Activated CD8-positive, alpha-beta T cell treated with anti-CD3 and anti-CD28 coated beads, Interleukin-2, amount 10 ng/mL, durations not matched to agents 7 days and 5 days (primary cell): Measurements from ENCODE around the gene NBDY. TPM values are rescaled to one million over a fixed set of nuclear protein-coding genes. Genes with fewer than 3 reads are reported as not detected.
A peak's percentile ranks its signal among the peaks of the same experiment; 100 is the strongest.
"Not testable (repeated sequence)": the region's sequence is repeated elsewhere in the genome, so short reads cannot be mapped to it uniquely, and the experiment has no call there.

ENCODE experiments used
- ATAC-seq: fragments of 150-1000 bp; cut with Tn5 transposase; one replicate; pipeline ENCODE4 v1.10.0; 2021; ENCODE audit warnings: moderate library complexity
- CTCF ChIA-PET: fragments of 350-600 bp; sonication (Branson Sonifier 250); formaldehyde crosslinking; loops from one replicate; lab custom pipeline; 2021; ENCODE audit warnings: antibody characterized with exemption; lab: Charles Lee
- POLR2A ChIA-PET: fragments of 350-600 bp; sonication (Branson Sonifier 250); formaldehyde crosslinking; loops from one replicate; lab custom pipeline; 2021; ENCODE audit warnings: antibody characterized with exemption; lab: Charles Lee
- DNase-seq: peaks from one replicate; pipeline ENCODE4 v3.0.0-alpha.2; 2020
- H3K27ac Mint-ChIP-seq: one replicate; pipeline ENCODE4 v1.8.0; 2021; ENCODE audit warnings: mild to moderate bottlenecking, mixed read lengths
- H3K27me3 Mint-ChIP-seq: one replicate; pipeline ENCODE4 v1.8.0; 2021; ENCODE audit warnings: low read depth, mixed read lengths
- H3K36me3 Mint-ChIP-seq: one replicate; pipeline ENCODE4 v1.8.0; 2021; ENCODE audit warnings: low read depth, mixed read lengths
- H3K4me1 Mint-ChIP-seq: one replicate; pipeline ENCODE4 v1.8.0; 2021; ENCODE audit warnings: low read depth, mixed read lengths
- H3K4me3 Mint-ChIP-seq: one replicate; pipeline ENCODE4 v1.8.0; 2021; ENCODE audit warnings: mild to moderate bottlenecking, mixed read lengths
- H3K9me3 Mint-ChIP-seq: one replicate; pipeline ENCODE4 v1.8.0; 2022; ENCODE audit warnings: mixed read lengths; ENCODE audit not compliant: insufficient read depth
- total RNA-seq, 2 experiments: library from RNA; stranded (reverse); gene quantifications; one replicate each; pipeline ENCODE4 v1.2.3, GENCODE V29; 2021

The NBDY gene
- 10 to 100 TPM; 28.6 to 31.2 TPM for total RNA-seq

- DNase-seq (peak; percentile 40), ATAC-seq (peak; percentile 83)
- ChIA-PET POLR2A (no interaction called here), CTCF (interaction anchor here (1.4 to 3.9 kb wide), 5 partner anchors 11 to 821 kb away, joined by 5 to 82 read pairs (median 6); no protein-coding TSS in a partner anchor)
- Mint-ChIP-seq H3K27ac (peak within 1 kb of the TSS; percentile 84), H3K4me1 (peaks cover 23% of the 10 kb centered on the region), H3K27me3 (no peaks in the 10 kb centered on the region), H3K9me3 (no peaks in the 10 kb centered on the region), H3K36me3 (peaks cover 2% of the 10 kb centered on the region), H3K4me3 (peak within 1 kb of the TSS; percentile 79)
Observed at GRCh38 chrX:56729152-56729850, at the start of gene NBDY. Gene NBDY, plus strand, starts transcription at chrX:56729243. Its CDS starts 111 bp downstream, at chrX:56729354.

- H3K27me3 Mint-ChIP-seq, DNase-seq, H3K36me3 Mint-ChIP-seq, CTCF ChIA-PET, H3K27ac Mint-ChIP-seq, ATAC-seq, H3K4me1 Mint-ChIP-seq, H3K9me3 Mint-ChIP-seq, POLR2A ChIA-PET, H3K4me3 Mint-ChIP-seq: not testable (repeated sequence)
Observed at GRCh38 chrX:56704530-56704929, 24.5 kb upstream of the NBDY start.

- Mint-ChIP-seq H3K36me3 (no peaks in the 10 kb centered on the region), H3K4me3 (no peak overlapping the region), H3K27ac (no peak overlapping the region), H3K9me3 (no peaks in the 10 kb centered on the region), H3K4me1 (peaks cover 14% of the 10 kb centered on the region), H3K27me3 (no peaks in the 10 kb centered on the region)
- POLR2A ChIA-PET, result no interaction called here
- ATAC-seq, result no peak
- CTCF ChIA-PET, result interaction anchor here (0.9 to 3.9 kb wide), 6 partner anchors 8 to 478 kb away, joined by 3 to 82 read pairs (median 6); no protein-coding TSS in a partner anchor
- DNase-seq, result peak; percentile 56
Observed at GRCh38 chrX:56726605-56727004, 2.4 kb upstream of the NBDY start.

- Mint-ChIP-seq H3K4me1 (peaks cover 19% of the 10 kb centered on the region), H3K36me3 (peaks cover 2% of the 10 kb centered on the region), H3K27me3 (no peaks in the 10 kb centered on the region), H3K4me3 (no peak overlapping the region), H3K27ac (no peak overlapping the region), H3K9me3 (no peaks in the 10 kb centered on the region)
- ChIA-PET CTCF (interaction anchor here (0.9 to 3.9 kb wide), 8 partner anchors 9 to 1010 kb away, joined by 3 to 82 read pairs (median 6); partner anchors contain the start of gene RRAGB), POLR2A (no interaction called here)
- ATAC-seq, result no peak
- no peak for DNase-seq
Observed at GRCh38 chrX:56727531-56727930, 1.5 kb upstream of the NBDY start.

GRCh38 chrX:56728321-56728720 is 722 bp upstream of the NBDY start:
- no peak for DNase-seq
- no peak for ATAC-seq
- CTCF ChIA-PET, result interaction anchor here (0.9 to 3.9 kb wide), 7 partner anchors 10 to 1011 kb away, joined by 3 to 82 read pairs (median 6); partner anchors contain the start of gene RRAGB
- POLR2A ChIA-PET, result no interaction called here
- H3K36me3 Mint-ChIP-seq, result peaks cover 2% of the 10 kb centered on the region
- peaks cover 19% of the 10 kb centered on the region for H3K4me1 Mint-ChIP-seq
- peak overlapping the region; percentile 49 for H3K4me3 Mint-ChIP-seq
- peak overlapping the region; percentile 20 for H3K27ac Mint-ChIP-seq
- no peaks in the 10 kb centered on the region for H3K9me3 Mint-ChIP-seq
- H3K27me3 Mint-ChIP-seq, result no peaks in the 10 kb centered on the region

- CTCF ChIA-PET, result interaction anchor here (0.9 to 3.9 kb wide), 6 partner anchors 10 to 820 kb away, joined by 3 to 82 read pairs (median 6); no protein-coding TSS in a partner anchor
- peak overlapping the region; percentile 79 for H3K4me3 Mint-ChIP-seq
- H3K9me3 Mint-ChIP-seq, result no peaks in the 10 kb centered on the region
- POLR2A ChIA-PET, result no interaction called here
- ATAC-seq (peak; percentile 59), DNase-seq (peak; percentile 35)
- peaks cover 2% of the 10 kb centered on the region for H3K36me3 Mint-ChIP-seq
- H3K27ac Mint-ChIP-seq, result peak overlapping the region; percentile 84
- H3K4me1 Mint-ChIP-seq, result peaks cover 23% of the 10 kb centered on the region
- no peaks in the 10 kb centered on the region for H3K27me3 Mint-ChIP-seq
Observed at GRCh38 chrX:56728752-56729151, 291 bp upstream of the NBDY start.

- H3K4me1 Mint-ChIP-seq, result peaks cover 16% of the 10 kb centered on the region
- peaks cover 20% of the 10 kb centered on the region for H3K36me3 Mint-ChIP-seq
- CTCF ChIA-PET, result interaction anchor here (0.7 to 1.7 kb wide), 6 partner anchors 16 to 516 kb away, joined by 3 to 13 read pairs (median 4); no protein-coding TSS in a partner anchor
- POLR2A ChIA-PET, result no interaction called here
- no peak overlapping the region for H3K4me3 Mint-ChIP-seq
- no peak overlapping the region for H3K27ac Mint-ChIP-seq
- ATAC-seq (no peak), DNase-seq (peak; percentile 70)
- no peaks in the 10 kb centered on the region for H3K27me3 Mint-ChIP-seq
- no peaks in the 10 kb centered on the region for H3K9me3 Mint-ChIP-seq
Observed at GRCh38 chrX:56733459-56734046, 4.5 kb downstream of the NBDY start.

- H3K27ac Mint-ChIP-seq, result no peak overlapping the region
- DNase-seq, result no peak
- ChIA-PET POLR2A (no interaction called here), CTCF (no interaction called here)
- peaks cover 4% of the 10 kb centered on the region for H3K9me3 Mint-ChIP-seq
- H3K27me3 Mint-ChIP-seq, result no peaks in the 10 kb centered on the region
- peaks cover 33% of the 10 kb centered on the region for H3K36me3 Mint-ChIP-seq
- H3K4me3 Mint-ChIP-seq, result no peak overlapping the region
- H3K4me1 Mint-ChIP-seq, result peaks cover 14% of the 10 kb centered on the region
- no peak for ATAC-seq
Observed at GRCh38 chrX:56736219-56736618, 7.2 kb downstream of the NBDY start.

- POLR2A ChIA-PET, result no interaction called here
- H3K4me1 Mint-ChIP-seq, result peaks cover 4% of the 10 kb centered on the region
- no peak overlapping the region for H3K27ac Mint-ChIP-seq
- H3K4me3 Mint-ChIP-seq, result no peak overlapping the region
- CTCF ChIA-PET, result no interaction called here
- H3K27me3 Mint-ChIP-seq, result no peaks in the 10 kb centered on the region
- peaks cover 54% of the 10 kb centered on the region for H3K36me3 Mint-ChIP-seq
- H3K9me3 Mint-ChIP-seq, result peaks cover 4% of the 10 kb centered on the region
- DNase-seq (no peak), ATAC-seq (no peak)
Observed at GRCh38 chrX:56738670-56739069, 9.6 kb downstream of the NBDY start.

- Mint-ChIP-seq H3K27ac (no peak overlapping the region), H3K9me3 (peaks cover 4% of the 10 kb centered on the region), H3K36me3 (peaks cover 54% of the 10 kb centered on the region), H3K27me3 (no peaks in the 10 kb centered on the region), H3K4me1 (no peaks in the 10 kb centered on the region), H3K4me3 (no peak overlapping the region)
- ChIA-PET POLR2A (no interaction called here), CTCF (no interaction called here)
- ATAC-seq (no peak), DNase-seq (no peak)
Observed at GRCh38 chrX:56744996-56745395, 16.0 kb downstream of the NBDY start.

GRCh38 chrX:56746996-56747395 is 18.0 kb downstream of the NBDY start:
- POLR2A ChIA-PET, result no interaction called here
- CTCF ChIA-PET, result no interaction called here
- ATAC-seq, result no peak
- Mint-ChIP-seq H3K4me1 (peaks cover under 1% of the 10 kb centered on the region), H3K27me3 (no peaks in the 10 kb centered on the region), H3K4me3 (no peak overlapping the region), H3K9me3 (no peaks in the 10 kb centered on the region), H3K27ac (no peak overlapping the region), H3K36me3 (peaks cover 39% of the 10 kb centered on the region)
- DNase-seq, result no peak

- ChIA-PET POLR2A (no interaction called here), CTCF (no interaction called here)
- Mint-ChIP-seq H3K27ac (no peak overlapping the region), H3K36me3 (peaks cover 34% of the 10 kb centered on the region), H3K9me3 (no peaks in the 10 kb centered on the region), H3K27me3 (no peaks in the 10 kb centered on the region), H3K4me3 (no peak overlapping the region), H3K4me1 (peaks cover 20% of the 10 kb centered on the region)
- ATAC-seq (no peak), DNase-seq (no peak)
Observed at GRCh38 chrX:56751071-56751470, 22.0 kb downstream of the NBDY start.
